Loucy (cell line): ENCODE measurements around the gene MVD.
A peak's percentile ranks its signal among the peaks of the same experiment; 100 is the strongest.

ENCODE experiments used
- H2AFZ ChIP-seq: fragments of 200-600 bp; sonication (generic); 2 replicates; pipeline ENCODE4 v1.6.0; 2016; ENCODE audit warnings: antibody characterized with exemption, mild to moderate bottlenecking, low read length, moderate library complexity
- H3F3A ChIP-seq: fragments of 200-600 bp; 2 replicates; pipeline ENCODE4 v1.6.0; 2016; ENCODE audit warnings: antibody characterized with exemption, low read depth, mild to moderate bottlenecking
- H3K27me3 ChIP-seq: fragments of 200-600 bp; sonication (generic); 2 replicates; pipeline ENCODE4 v1.6.1; 2014; ENCODE audit warnings: low read length, mild to moderate bottlenecking; ENCODE audit not compliant: insufficient read depth, poor library complexity, severe bottlenecking
- H3K36me3 ChIP-seq: fragments of 200-600 bp; sonication (generic); 2 replicates; pipeline ENCODE4 v1.6.1; 2016; ENCODE audit warnings: low read length; ENCODE audit not compliant: insufficient read depth
- H3K4me1 ChIP-seq: fragments of 200-600 bp; sonication (generic); 2 replicates; pipeline ENCODE4 v1.5.1; 2014; ENCODE audit warnings: low read length, mild to moderate bottlenecking; ENCODE audit not compliant: insufficient read depth, poor library complexity, severe bottlenecking
- H3K4me2 ChIP-seq: fragments of 200-600 bp; sonication (generic); 2 replicates; pipeline ENCODE4 v1.6.0; 2014; ENCODE audit warnings: antibody characterized with exemption, low read length, low read depth, mild to moderate bottlenecking; ENCODE audit not compliant: poor library complexity, severe bottlenecking
- H3K4me3 ChIP-seq: fragments of 200-600 bp; sonication (generic); 2 replicates; pipeline ENCODE4 v1.5.1; 2014; ENCODE audit warnings: low read length, mild to moderate bottlenecking, mixed read lengths; ENCODE audit not compliant: poor library complexity, severe bottlenecking
- H3K79me2 ChIP-seq: fragments of 200-600 bp; sonication (generic); 2 replicates; pipeline ENCODE4 v1.6.1; 2014; ENCODE audit warnings: low read length; ENCODE audit not compliant: insufficient read depth
- H3K9ac ChIP-seq: fragments of 200-600 bp; sonication (generic); 2 replicates; pipeline ENCODE4 v1.6.0; 2014; ENCODE audit warnings: mild to moderate bottlenecking, low read depth, low read length, moderate library complexity; ENCODE audit not compliant: poor library complexity, severe bottlenecking
- H3K9me2 ChIP-seq: fragments of 200-600 bp; sonication (generic); replicated peaks from 2 replicates; pipeline ENCODE4 v1.6.1; 2016; ENCODE audit warnings: low read depth, low read length, mixed read lengths
- H3K9me3 ChIP-seq: fragments of 200-600 bp; sonication (generic); 2 replicates; pipeline ENCODE4 v1.6.1; 2014; ENCODE audit warnings: mild to moderate bottlenecking, antibody characterized with exemption, low read length, low read depth; ENCODE audit not compliant: insufficient read depth
- H4K20me1 ChIP-seq: fragments of 200-600 bp; sonication (generic); 2 replicates; pipeline ENCODE4 v1.6.0; 2014; ENCODE audit warnings: antibody characterized with exemption, low read length, mild to moderate bottlenecking; ENCODE audit not compliant: insufficient read depth, poor library complexity, severe bottlenecking
- EZH2phosphoT487 ChIP-seq: fragments of 200-600 bp; IDR thresholded peaks from 2 replicates; pipeline ENCODE4 v1.6.1; 2018; ENCODE audit warnings: antibody characterized with exemption, mild to moderate bottlenecking, moderate library complexity, borderline replicate concordance
- TF ChIP-seq, protein P1 (sequence below): fragments of 200-600 bp; sonication (generic); conservative IDR thresholded peaks from 2 replicates; pipeline ENCODE4 v1.5.1; 2014; ENCODE audit warnings: mild to moderate bottlenecking, antibody characterized with exemption, low read length

Gene MVD

DNA sequence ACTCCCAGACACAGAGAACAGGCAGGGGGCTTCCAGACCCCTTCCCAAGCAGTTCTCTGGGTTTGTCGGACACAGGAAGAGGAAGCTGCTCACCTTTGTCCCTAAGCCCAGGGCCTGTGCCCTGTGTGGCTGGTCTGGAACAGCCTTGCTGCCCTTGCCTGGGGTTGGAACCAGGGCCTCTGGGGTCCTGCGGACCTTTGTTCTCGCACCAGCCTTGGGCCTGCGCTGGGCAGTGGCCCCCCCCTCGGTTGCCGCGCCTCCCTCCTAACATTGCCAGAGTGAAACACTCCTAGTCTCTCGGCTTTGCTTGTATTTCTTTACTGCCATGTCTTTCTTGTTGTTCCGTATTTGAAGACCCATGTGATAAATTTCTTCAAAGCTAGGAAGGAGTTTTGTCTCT is 33.1 kb downstream of the MVD start:
- Histone ChIP-seq H3K4me2 (no peak overlapping the region), H3K79me2 (no peaks in the 10 kb centered on the region), H3K4me1 (no peaks in the 10 kb centered on the region), H3K27me3 (no peaks in the 10 kb centered on the region), H3K36me3 (peaks cover 16% of the 10 kb centered on the region; the same call in 1 of the 2 replicates), H4K20me1 (no peaks in the 10 kb centered on the region), H3K9me3 (no peaks in the 10 kb centered on the region), H3K4me3 (no peak overlapping the region), H3K9ac (no peak overlapping the region), H3K9me2 (no peaks in the 10 kb centered on the region), H2AFZ (no peak overlapping the region), H3F3A (no peaks in the 10 kb centered on the region)
- TF ChIP-seq EZH2phosphoT487, result no peak
- TF ChIP-seq, protein P1, sequence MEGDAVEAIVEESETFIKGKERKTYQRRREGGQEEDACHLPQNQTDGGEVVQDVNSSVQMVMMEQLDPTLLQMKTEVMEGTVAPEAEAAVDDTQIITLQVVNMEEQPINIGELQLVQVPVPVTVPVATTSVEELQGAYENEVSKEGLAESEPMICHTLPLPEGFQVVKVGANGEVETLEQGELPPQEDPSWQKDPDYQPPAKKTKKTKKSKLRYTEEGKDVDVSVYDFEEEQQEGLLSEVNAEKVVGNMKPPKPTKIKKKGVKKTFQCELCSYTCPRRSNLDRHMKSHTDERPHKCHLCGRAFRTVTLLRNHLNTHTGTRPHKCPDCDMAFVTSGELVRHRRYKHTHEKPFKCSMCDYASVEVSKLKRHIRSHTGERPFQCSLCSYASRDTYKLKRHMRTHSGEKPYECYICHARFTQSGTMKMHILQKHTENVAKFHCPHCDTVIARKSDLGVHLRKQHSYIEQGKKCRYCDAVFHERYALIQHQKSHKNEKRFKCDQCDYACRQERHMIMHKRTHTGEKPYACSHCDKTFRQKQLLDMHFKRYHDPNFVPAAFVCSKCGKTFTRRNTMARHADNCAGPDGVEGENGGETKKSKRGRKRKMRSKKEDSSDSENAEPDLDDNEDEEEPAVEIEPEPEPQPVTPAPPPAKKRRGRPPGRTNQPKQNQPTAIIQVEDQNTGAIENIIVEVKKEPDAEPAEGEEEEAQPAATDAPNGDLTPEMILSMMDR, result no peak

DNA sequence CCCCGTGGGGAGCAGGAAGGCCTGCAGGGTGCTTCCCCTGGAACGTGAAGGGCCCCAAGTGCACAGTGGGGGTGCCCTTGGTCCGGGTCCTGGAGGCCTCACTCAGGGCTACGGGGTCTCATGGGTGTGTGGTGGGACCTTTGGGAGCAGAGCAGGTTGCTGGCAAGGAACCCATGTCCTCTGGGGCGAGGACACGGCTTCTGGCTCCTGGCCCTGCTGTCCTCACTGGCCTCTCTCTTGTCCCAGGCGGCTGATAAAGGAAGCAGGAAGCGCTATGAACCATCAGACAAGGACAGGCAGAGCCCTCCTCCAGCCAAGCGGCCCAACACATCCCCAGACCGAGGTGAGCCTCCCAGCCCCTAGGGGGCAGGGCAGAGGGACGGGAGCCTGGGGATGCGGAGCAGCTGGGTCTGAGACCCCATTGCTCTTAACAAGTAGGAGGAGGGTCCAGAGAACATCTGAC is 34.3 kb downstream of the MVD start:
- Histone ChIP-seq H3F3A (no peaks in the 10 kb centered on the region), H3K4me2 (no peak overlapping the region), H3K79me2 (no peaks in the 10 kb centered on the region), H3K9me2 (no peaks in the 10 kb centered on the region), H3K36me3 (peaks cover 27% of the 10 kb centered on the region; the same call in 1 of the 2 replicates), H3K9me3 (no peaks in the 10 kb centered on the region), H2AFZ (no peak overlapping the region), H3K27me3 (no peaks in the 10 kb centered on the region), H3K9ac (no peak overlapping the region), H4K20me1 (no peaks in the 10 kb centered on the region), H3K4me1 (no peaks in the 10 kb centered on the region), H3K4me3 (no peak overlapping the region)
- TF ChIP-seq, protein P1, result peak; percentile 37
- no peak for TF ChIP-seq EZH2phosphoT487

DNA sequence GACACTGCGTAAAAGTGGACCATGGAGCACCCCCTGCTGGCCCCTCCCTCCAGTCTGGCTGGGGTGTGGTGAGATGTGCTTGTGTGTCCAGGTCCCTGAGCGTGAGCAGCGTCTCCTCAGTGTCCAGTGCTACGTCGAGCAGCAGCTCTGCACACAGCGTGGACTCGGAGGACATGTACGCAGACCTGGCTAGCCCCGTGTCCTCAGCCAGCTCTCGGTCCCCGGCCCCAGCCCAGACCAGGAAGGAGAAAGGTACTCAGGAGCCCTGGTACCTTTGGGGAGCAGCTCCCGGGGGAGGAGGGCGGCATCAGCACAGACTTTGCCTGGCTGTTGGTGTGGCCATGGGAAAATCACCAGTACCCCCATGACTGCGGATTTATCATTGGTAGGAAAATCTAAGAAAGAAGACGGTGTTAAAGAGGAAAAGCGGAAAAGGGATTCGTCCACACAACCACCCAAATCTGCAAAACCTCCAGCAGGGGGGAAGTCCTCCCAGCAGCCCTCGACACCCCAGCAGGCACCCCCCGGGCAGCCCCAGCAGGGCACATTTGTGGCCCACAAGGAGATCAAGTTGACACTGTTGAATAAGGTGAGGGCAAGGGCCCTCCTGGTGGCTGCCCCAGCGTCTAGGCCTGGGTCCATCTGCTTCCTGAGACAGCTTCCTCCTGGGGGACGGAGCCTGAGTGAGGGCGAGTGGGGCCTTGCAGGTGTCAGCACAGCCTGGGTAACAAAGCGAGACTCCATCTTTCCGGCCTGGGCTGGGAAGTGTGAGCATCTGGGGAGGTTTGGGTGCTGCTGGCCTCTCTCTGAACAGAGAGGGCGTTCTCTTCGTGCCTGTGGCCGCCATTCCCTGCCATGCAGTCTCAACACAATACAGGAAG is 35.1 kb downstream of the MVD start:
- H3K4me2 ChIP-seq, result no peak overlapping the region

More for the DNA sequence above, 35.1 kb downstream of the MVD start:
- Histone ChIP-seq H3F3A (no peaks in the 10 kb centered on the region), H4K20me1 (no peaks in the 10 kb centered on the region), H3K4me3 (no peak overlapping the region), H3K9ac (no peak overlapping the region), H3K27me3 (no peaks in the 10 kb centered on the region), H3K79me2 (no peaks in the 10 kb centered on the region), H3K9me3 (no peaks in the 10 kb centered on the region), H3K4me1 (no peaks in the 10 kb centered on the region), H3K9me2 (no peaks in the 10 kb centered on the region), H2AFZ (no peak overlapping the region), H3K36me3 (peaks cover 32% of the 10 kb centered on the region; the same call in 1 of the 2 replicates)
- TF ChIP-seq EZH2phosphoT487, result no peak
- TF ChIP-seq, protein P1, result no peak
